Smooth muscle cell (in vitro differentiated cells): ENCODE measurements around the gene C3orf62. TPM values are rescaled to one million over a fixed set of nuclear protein-coding genes. Genes with fewer than 3 reads are reported as not detected.

Source experiments
- DNase-seq: peaks from one replicate; lab custom pipeline; 2025; ENCODE audit not compliant: unreplicated experiment; lab: John Stamatoyannopoulos, UW
- H2AFZ ChIP-seq: fragments of 200-600 bp; sonication (generic); 2 replicates; pipeline ENCODE4 v1.6.0; 2016; ENCODE audit warnings: antibody characterized with exemption, low read depth, mild to moderate bottlenecking
- H3F3A ChIP-seq: fragments of 200-600 bp; sonication (generic); 2 replicates; pipeline ENCODE4 v1.6.0; 2017; ENCODE audit warnings: antibody characterized with exemption, low read depth
- H3K27ac ChIP-seq: fragments of 200-600 bp; sonication (generic); 2 replicates; pipeline ENCODE4 v1.5.1; 2016; ENCODE audit warnings: low read depth, mild to moderate bottlenecking
- H3K27me3 ChIP-seq: fragments of 200-600 bp; sonication (generic); 2 replicates; pipeline ENCODE4 v1.6.1; 2016; ENCODE audit warnings: low read depth, mild to moderate bottlenecking
- H3K36me3 ChIP-seq: fragments of 200-600 bp; sonication (generic); 2 replicates; pipeline ENCODE4 v1.5.1; 2016; ENCODE audit warnings: low read depth
- H3K4me1 ChIP-seq: fragments of 200-600 bp; sonication (generic); 2 replicates; pipeline ENCODE4 v1.5.1; 2016; ENCODE audit warnings: low read depth
- H3K4me2 ChIP-seq: fragments of 200-600 bp; sonication (generic); 2 replicates; pipeline ENCODE4 v1.6.0; 2016; ENCODE audit warnings: mild to moderate bottlenecking
- H3K4me3 ChIP-seq: fragments of 200-600 bp; sonication (generic); 2 replicates; pipeline ENCODE4 v1.5.1; 2016; ENCODE audit warnings: mild to moderate bottlenecking
- H3K79me2 ChIP-seq: fragments of 200-600 bp; sonication (generic); 2 replicates; pipeline ENCODE4 v1.6.0; 2016; ENCODE audit warnings: low read depth, mild to moderate bottlenecking
- H3K9ac ChIP-seq: fragments of 200-600 bp; sonication (generic); 2 replicates; pipeline ENCODE4 v1.6.0; 2016; ENCODE audit warnings: low read depth
- H3K9me3 ChIP-seq: fragments of 200-600 bp; sonication (generic); replicated peaks from 2 replicates; pipeline ENCODE4 v1.5.1; 2016; ENCODE audit warnings: low read depth
- H4K20me1 ChIP-seq: fragments of 200-600 bp; sonication (generic); 2 replicates; pipeline ENCODE4 v1.6.0; 2016; ENCODE audit warnings: low read depth
- WGBS: methylation state at CpG from one replicate; pipeline ENCODE4 v1.1.7; 2016; ENCODE audit warnings: low lambda C conversion rate; 5-methylcytosine and 5-hydroxymethylcytosine counted together
- polyA plus RNA-seq: library from polyadenylated mRNA; unstranded; fragments of >200 nt; fragmentation: Nextera tagmentation; extraction: Ambion mirVana; gene quantifications from 2 replicates; pipeline ENCODE4 v1.2.1, GENCODE V29; 2016
- total RNA-seq: library from RNA; depleted of rRNA; stranded (reverse); fragments of >200 nt; gene quantifications from 2 replicates; pipeline ENCODE4 v1.2.3, GENCODE V29; 2014
- TF ChIP-seq, protein P1 (sequence below): fragments of 200-600 bp; sonication (generic); IDR thresholded peaks from 2 replicates; pipeline ENCODE4 v1.5.1; 2017; ENCODE audit warnings: borderline replicate concordance, mild to moderate bottlenecking, antibody characterized with exemption; ENCODE audit not compliant: insufficient read depth, poor library complexity, severe bottlenecking

The C3orf62 gene
- 1.6 and 5.5 TPM in 2 replicates for total RNA-seq
- polyA plus RNA-seq = 1.6 and 3.4 TPM in 2 replicates

DNA sequence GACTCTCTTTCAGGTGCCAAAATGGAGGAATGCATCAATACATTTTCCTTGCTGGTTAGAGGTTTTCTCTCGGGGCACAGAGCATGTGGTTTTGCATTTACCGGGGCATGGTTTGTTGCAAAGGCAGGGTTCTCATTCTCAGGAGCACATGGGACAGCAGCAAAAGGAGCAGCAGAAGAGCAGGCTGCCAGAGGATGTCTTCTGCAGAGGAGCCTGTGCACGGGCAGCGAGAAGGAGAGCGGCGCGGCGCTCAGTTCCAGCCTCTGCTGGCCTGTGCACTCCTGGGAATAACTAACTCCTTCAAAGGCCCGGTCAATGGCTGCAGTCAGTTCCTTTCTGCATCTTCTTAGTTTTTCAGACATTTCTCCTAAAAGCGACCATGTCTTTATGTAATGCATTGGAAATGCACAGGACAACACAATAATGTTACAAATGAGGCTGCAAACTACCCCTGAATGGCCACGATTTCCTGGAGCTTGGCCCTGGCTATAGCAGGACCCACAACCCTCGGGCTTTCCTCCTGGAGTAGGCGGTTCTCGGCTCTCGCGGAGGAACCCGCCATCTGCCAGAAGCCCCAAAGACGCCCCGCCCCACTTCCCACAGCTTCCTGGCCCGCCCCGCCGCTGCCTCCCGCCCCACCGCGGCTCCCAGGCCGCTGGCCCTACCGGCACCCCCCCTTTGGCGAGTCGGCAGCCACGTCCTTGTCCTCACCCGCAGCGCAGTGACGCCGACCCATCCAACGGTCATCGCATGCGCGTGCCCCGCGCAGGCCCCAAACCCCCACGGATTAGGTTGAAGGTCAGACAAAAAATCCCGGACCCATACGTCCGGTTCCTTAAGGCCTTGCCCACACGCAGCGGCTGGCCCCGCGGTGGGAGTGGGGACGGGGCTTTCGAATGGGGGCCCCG is at the start of gene C3orf62:
TSS of gene C3orf62 (minus strand) at position 758 of the 908 bp plus-strand sequence. CDS start at position 398, 360 bp downstream.
- H3K9me3 ChIP-seq = no peaks in the 10 kb centered on the region
- H3K27ac ChIP-seq = peak within 1 kb of the TSS; percentile 53
- peaks cover 22% of the 10 kb centered on the region for H3F3A ChIP-seq
- no peaks in the 10 kb centered on the region for H3K4me1 ChIP-seq
- peak; percentile 2 for DNase-seq
- H3K9ac ChIP-seq = peak within 1 kb of the TSS; percentile 53
- H3K27me3 ChIP-seq = no peaks in the 10 kb centered on the region
- peak within 1 kb of the TSS; percentile 51 for H2AFZ ChIP-seq
- no peaks in the 10 kb centered on the region for H4K20me1 ChIP-seq
- no peaks in the 10 kb centered on the region for H3K79me2 ChIP-seq
- H3K36me3 ChIP-seq = no peaks in the 10 kb centered on the region
- H3K4me3 ChIP-seq = peak within 1 kb of the TSS; percentile 37
- 56% methylated on average over 37 of the region's 51 CpGs for WGBS
- peak within 1 kb of the TSS; percentile 81 for H3K4me2 ChIP-seq
- TF ChIP-seq, protein P1, sequence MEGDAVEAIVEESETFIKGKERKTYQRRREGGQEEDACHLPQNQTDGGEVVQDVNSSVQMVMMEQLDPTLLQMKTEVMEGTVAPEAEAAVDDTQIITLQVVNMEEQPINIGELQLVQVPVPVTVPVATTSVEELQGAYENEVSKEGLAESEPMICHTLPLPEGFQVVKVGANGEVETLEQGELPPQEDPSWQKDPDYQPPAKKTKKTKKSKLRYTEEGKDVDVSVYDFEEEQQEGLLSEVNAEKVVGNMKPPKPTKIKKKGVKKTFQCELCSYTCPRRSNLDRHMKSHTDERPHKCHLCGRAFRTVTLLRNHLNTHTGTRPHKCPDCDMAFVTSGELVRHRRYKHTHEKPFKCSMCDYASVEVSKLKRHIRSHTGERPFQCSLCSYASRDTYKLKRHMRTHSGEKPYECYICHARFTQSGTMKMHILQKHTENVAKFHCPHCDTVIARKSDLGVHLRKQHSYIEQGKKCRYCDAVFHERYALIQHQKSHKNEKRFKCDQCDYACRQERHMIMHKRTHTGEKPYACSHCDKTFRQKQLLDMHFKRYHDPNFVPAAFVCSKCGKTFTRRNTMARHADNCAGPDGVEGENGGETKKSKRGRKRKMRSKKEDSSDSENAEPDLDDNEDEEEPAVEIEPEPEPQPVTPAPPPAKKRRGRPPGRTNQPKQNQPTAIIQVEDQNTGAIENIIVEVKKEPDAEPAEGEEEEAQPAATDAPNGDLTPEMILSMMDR = no peak

DNA sequence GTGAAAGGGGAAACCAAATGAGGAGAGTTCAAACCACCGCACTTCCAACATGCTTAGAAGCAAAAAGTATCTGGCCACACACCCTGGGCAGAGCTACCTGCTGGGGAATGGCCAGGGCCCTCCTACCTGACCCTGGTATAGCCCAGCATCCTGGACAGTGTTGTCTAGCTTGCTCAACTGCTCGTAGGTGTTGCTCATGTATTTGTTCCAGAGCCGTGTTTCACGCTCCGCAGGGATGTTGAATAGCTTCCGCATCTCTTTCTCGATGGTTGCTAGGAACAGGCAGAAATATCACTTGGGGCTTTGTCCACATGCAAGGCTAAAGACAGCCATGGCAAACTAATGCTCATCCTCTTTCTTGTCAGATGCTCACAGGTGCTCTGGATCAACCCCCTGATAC is 47.7 kb upstream of the C3orf62 start:
- H3K27me3 ChIP-seq = no peaks in the 10 kb centered on the region
- H3K9ac ChIP-seq = no peak overlapping the region
- H3K4me1 ChIP-seq = no peaks in the 10 kb centered on the region
- H4K20me1 ChIP-seq = peaks cover 3% of the 10 kb centered on the region
- no peak overlapping the region for H3K4me2 ChIP-seq
- H3K27ac ChIP-seq = no peak overlapping the region
- 96% methylated on average over 7 of the region's 7 CpGs for WGBS
- H3K9me3 ChIP-seq = no peaks in the 10 kb centered on the region
- no peak overlapping the region for H2AFZ ChIP-seq
- peaks cover 36% of the 10 kb centered on the region for H3K36me3 ChIP-seq
- no peak overlapping the region for H3K4me3 ChIP-seq
- H3F3A ChIP-seq = no peaks in the 10 kb centered on the region
- no peaks in the 10 kb centered on the region for H3K79me2 ChIP-seq
- TF ChIP-seq, protein P1 = no peak
- DNase-seq = no peak

DNA sequence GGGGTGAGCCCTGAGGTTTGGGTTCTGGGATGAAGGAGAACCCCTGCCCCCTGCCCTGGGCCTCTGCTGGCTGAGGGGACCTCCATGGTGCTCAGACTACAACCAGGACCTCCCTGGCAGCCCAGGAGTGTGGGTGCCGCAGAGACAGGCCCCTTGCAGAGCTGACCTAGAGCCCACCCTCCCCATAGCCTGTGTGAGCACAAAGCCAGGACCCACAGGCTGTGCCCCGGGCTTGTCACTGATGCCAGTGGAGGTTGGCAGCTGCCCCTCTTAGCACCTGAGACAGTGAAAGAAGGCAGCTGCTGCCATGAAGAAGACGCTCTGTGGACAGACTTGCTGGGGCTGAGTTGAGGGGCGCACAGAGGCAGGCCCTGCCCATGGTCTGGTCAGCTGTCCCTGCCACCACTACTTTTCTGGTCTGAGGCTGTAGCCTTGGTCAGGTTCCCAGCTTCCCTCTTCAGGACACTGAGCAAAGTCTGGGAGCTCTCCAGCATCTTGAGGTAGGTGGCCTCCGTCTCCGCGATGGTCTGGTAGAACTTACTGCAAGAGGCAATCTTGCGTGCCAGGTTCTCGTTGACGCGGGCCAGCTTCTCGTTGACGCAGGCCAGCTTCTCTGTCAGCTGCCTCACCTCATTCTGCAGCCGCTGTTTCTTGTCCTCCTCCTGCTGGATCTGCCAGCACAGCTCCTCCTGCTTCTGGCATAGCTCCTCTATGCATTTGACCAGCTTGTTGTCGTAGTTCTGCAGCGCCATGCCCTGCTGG is 39.8 kb upstream of the C3orf62 start:
- TF ChIP-seq, protein P1 = no peak
- no peak overlapping the region for H3K4me3 ChIP-seq
- no peaks in the 10 kb centered on the region for H3K79me2 ChIP-seq
- no peak overlapping the region for H3K27ac ChIP-seq
- H3K4me1 ChIP-seq = no peaks in the 10 kb centered on the region
- peaks cover 5% of the 10 kb centered on the region for H3K36me3 ChIP-seq
- no peaks in the 10 kb centered on the region for H3K9me3 ChIP-seq
- no peak overlapping the region for H3K9ac ChIP-seq
- H2AFZ ChIP-seq = no peak overlapping the region
- no peaks in the 10 kb centered on the region for H4K20me1 ChIP-seq
- H3K27me3 ChIP-seq = no peaks in the 10 kb centered on the region
- no peaks in the 10 kb centered on the region for H3F3A ChIP-seq
- no peak for DNase-seq
- no peak overlapping the region for H3K4me2 ChIP-seq
- 98% methylated on average over 16 of the region's 16 CpGs for WGBS
